HG03342 (cell line): ENCODE data around the gene EGFL7.

ENCODE experiments used
- ATAC-seq: cut with Tn5 transposase; IDR thresholded peaks from one replicate; pipeline ENCODE4 v1.9.1; 2021; ENCODE audit warnings: mild to moderate bottlenecking, moderate library complexity; ENCODE audit not compliant: unreplicated experiment

EGFL7 gene

DNA sequence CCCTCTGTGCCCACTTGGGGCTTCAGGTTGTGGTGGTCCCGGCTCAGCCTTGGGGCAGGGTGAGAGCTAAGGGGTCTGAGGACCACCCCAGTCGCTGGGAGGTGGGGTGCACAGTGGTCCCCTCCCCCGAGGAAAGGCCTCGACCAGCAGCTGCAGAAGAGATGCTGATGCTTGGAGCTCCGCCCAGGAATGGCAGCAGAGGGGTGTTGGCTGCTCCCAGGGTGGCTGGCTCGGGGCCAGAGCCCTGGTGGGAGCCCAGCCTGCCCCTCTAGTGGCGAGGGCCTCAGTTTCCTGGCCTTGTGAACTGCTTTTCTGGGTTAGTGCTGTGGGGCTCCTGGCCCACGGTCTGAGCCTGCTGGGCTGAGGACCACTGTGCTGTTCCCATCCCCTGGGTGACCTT is 50.8 kb downstream of the EGFL7 start:
- no peak for ATAC-seq

DNA sequence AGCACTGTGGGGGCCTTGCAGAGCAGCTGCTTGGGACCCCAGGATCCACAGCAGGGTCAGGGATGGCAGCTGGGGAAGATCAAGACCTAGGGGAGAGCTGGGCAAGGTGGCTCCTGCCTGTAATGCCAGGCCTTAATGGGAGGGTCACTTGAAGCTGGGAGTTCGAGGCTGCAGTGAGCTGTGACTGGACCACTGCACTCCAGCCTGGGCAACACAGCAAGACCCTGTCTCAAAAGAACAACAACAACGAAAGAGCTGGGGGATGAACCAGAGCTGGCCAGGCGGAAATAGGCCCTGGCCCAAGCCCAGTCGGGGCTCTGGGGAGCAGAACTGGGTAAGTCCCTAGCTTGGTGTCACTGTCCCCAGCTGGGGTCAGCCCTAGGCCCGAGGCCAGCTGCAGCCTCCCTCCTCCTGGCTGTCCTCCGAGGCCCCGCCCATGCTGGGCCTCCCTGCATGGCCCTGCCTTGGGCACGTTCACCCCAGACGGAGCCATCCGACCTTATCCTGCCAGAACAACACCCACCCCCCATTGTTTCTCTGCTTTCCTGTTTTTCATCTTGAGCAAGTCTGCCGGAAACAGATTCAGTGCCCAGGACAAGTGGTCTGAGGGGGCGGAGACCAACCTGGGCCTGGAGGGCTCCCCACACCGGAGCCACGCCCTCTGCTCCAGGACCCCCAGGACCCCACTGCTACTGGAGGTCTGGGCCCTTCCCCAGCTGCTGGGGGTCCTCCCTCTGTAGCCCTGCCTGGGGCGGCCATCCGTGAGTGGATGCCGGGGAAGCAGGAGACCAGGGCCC is 51.6 kb downstream of the EGFL7 start:
- ATAC-seq: no peak

DNA sequence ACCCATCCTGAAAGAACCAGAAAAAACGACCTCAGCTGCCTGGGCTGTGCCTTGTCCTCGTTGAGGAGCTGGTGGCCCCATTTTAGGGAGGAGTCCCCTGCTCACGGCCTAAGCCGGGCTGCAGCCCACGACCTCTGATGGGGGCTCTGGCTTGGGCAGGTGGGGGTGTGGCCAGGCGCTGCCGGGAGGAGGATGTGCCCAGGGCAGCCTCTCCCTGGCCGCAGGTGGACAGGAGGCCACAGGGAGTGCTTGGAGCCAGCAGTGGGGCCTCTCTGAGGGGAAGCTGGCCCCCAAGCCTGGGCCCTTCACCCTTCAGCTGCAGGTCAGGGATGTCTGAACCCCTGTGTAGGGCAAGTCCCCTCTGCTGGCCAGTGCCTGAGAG is 52.2 kb downstream of the EGFL7 start:
- ATAC-seq: no peak

DNA sequence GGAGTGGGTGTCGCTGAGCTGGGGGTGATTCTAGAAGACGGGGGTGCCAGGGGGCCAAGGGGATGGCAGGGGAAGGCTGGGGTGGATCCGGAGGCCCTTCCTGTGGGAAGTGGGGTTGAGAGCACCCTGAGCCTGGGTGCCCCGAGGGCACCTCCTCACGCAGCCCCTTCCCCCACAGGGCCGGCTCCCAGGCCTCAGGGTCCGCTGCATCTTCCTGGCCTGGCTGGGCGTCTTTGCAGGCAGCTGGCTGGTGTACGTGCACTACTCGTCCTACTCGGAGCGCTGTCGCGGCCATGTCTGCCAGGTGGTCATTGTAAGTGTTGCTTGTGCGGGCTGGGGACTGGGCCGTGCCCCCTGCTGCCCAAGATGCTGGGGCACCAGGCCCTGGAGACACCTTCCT is 54.7 kb downstream of the EGFL7 start:
- ATAC-seq: no peak

DNA sequence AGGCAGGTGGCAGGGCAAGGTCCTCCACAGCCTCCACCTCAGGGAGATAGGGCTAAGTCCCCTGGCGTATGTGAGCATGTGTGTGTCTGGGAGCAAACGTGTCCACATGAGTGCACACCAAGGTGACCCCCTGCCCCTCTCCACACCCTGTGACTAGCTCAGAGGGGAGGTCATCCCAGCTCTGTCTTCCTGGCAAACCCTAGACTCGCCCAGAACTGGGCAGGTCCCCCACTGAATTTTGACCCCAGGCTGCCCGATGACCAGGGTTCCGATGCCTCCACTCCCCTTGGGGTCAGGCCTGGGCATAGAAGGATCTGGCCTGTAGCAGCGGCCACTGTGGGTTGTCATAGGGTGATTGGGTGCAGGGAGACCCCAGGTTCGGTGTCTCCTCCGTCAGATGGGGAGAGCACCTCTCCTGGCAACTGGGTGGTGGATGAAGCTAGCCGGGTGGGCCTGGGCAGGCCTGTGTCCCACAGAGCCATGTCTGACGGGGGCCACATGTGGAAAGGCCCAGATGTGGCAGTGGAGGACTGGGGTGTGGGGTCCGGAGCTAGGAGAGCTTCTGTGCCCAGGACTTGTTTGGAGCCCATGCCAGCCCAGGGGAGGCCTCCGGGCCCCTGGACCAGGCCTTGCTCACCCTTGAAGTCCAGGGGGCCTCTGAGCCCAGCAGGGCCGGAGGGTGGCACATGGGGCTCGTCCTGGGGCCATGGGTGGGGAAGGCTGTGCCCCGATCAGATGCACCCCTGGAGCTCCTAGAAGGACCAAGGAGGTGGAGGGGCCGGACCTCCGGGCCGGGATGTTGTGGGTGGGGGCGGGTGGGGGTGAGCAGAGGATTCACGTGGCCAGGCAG is 55.9 kb downstream of the EGFL7 start:
- no peak for ATAC-seq

DNA sequence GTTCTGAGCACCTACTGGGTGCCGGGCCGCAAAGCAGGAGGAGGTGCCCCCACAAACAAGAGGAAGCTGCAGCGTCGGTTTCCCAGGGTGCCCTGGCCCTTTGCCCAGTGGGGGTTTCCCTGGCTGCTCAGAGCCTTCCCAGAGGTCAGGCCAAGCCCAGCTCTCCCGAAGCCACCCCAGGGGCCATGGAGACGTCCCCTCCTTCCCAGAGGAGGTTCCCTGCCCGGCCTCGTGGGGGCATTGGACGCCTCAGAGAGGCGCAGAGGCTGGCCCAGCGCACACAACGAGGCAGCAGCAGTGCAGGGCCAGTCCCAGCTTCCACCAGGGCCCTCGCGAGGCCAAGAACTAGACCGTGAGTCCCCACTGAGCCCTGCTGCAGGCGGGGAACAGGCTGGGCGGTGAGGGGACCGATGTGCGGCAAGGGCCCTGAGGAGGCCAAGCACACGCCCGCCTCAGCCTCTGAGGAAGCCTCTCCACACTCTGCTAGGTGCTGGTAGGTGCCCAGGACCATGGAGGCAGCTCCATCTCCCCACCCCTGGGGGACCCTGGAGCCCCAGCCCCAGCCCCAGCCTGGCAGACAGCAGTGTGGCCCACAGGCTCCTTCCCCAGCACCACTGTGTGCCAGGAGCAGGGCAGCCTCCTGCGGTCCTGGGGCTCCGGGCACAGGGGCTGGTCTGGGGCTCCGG is 56.6 kb downstream of the EGFL7 start:
- no peak for ATAC-seq

DNA sequence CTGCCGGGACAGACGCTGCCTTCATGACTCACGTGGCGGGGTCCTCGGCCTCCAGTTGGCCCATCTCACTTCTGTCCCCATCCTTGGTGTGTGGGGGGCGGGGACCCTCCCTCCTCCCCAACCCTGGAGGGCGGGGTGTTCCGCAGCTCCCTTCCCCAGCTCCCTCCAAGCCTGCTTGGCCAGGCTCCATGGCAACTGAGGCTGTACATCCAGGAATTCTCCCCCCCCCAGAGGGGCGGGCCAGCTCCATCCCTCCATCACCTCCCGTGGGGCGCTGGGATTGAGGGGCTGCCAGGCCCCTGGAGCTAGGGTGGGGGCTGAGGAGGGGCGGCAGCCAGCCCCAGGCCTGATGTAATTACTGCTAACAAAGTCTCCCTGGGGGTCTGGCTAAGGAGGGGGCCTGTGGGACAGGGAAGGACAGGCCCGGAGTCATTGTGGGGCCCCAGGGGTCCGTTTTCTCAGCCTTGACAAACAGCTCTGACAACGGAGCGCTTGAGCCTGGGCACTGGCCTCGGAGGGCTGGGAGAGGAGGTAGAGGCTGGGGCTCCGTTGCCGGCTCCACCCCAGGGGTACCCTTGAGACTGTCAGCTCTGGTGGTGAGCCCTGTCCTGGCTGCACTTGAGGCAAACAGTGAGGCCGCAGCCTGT is 57.7 kb downstream of the EGFL7 start:
- no peak for ATAC-seq

DNA sequence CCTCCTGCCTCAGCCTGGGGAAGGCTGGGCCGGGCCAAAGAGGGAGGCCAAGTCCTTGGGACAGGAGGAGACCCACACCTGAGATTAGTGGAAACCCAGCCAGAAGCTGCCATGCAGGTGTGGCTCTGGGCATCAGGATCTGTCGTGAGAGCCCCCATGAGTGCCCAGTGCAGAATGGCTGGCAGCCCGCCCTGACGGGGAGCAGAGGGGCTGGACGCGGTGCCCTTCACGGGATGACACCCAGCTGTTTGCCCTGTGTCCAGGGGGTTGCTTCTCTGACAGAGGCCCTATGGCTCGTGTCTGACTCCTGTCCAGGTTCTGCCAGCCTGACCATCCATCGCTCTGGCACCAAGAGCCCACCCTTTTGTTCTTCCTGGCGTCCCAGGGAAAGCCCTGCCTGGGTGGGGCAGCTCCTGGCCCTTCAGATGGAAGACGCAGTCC is 58.2 kb downstream of the EGFL7 start:
- ATAC-seq: no peak

DNA sequence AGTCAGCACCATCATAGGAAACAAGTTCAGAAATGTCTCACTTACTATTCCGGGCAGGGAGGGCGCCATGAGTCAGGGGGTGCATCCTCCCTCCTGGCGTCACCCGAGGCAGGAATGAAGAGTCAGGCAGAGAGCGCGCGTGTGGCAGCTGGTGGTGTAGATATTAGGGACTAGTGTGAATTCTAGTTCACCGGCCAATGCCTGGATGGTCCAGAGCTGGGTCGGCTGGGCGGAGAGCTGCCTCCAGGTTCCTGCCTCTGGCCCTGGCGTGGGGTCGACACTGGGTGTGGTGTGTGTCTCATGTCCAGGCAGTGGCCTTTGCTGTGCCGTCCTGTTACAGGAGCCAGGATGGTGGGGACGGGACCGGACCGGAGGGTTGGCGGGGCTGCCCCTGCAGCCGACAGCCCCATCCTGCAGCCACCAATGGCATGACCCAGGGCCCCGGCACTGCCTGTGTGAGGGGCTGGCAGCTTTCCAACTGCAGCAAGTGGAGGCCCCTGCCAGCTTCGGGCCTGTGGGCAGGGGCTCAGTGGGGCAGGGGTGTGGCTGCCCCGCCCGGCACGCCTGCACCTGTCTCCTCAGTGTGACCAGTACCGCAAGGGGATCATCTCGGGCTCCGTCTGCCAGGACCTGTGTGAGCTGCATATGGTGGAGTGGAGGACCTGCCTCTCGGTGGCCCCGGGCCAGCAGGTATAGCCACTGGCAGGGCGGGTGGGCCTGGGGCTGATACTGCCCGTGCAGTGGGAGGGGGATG is 58.8 kb downstream of the EGFL7 start:
- no peak for ATAC-seq
